ENCODE data around the gene ZNF823.

DNA sequence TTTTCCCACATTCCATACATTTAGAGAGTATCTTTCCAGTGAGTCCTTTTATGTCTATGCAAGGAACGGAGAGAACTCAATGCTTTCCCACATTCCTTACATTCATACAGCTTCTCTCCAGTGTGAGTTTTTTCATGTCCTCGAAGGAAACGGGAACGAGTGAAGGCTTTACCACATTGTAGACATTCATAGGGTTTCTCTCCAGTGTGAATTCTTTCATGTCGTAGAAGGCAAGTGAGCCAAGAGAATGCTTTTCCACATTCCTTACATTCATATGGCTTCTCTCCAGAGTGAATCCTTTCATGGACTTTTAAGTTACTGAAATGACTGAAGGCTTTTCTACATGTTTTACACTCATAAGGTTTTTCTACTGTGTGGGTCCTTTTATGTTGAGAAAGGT, 17.1 kb downstream of the ZNF823 start:
- TF ChIP-seq POLR2A (IDR thresholded peaks at IDR 0.05; ENCODE audit: low read depth, low read length): no peak
- TF ChIP-seq, protein P1, sequence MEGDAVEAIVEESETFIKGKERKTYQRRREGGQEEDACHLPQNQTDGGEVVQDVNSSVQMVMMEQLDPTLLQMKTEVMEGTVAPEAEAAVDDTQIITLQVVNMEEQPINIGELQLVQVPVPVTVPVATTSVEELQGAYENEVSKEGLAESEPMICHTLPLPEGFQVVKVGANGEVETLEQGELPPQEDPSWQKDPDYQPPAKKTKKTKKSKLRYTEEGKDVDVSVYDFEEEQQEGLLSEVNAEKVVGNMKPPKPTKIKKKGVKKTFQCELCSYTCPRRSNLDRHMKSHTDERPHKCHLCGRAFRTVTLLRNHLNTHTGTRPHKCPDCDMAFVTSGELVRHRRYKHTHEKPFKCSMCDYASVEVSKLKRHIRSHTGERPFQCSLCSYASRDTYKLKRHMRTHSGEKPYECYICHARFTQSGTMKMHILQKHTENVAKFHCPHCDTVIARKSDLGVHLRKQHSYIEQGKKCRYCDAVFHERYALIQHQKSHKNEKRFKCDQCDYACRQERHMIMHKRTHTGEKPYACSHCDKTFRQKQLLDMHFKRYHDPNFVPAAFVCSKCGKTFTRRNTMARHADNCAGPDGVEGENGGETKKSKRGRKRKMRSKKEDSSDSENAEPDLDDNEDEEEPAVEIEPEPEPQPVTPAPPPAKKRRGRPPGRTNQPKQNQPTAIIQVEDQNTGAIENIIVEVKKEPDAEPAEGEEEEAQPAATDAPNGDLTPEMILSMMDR (IDR thresholded peaks at IDR 0.05; ENCODE audit: extremely low read depth in 1 of 2, insufficient read depth in 1 of 2, low read depth in 1 of 2, low read length in 2 of 2): no peak
- no peak for TF ChIP-seq EZH2 (IDR thresholded peaks at IDR 0.05; ENCODE audit: borderline replicate concordance, low read depth, low read length, severe bottlenecking)
- TF ChIP-seq, protein P2, sequence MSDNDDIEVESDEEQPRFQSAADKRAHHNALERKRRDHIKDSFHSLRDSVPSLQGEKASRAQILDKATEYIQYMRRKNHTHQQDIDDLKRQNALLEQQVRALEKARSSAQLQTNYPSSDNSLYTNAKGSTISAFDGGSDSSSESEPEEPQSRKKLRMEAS (IDR thresholded peaks at IDR 0.05; ENCODE audit: insufficient read depth, insufficient read length): no peak
- TF ChIP-seq POLR2AphosphoS5 (IDR thresholded peaks at IDR 0.05; ENCODE audit: insufficient read depth, low read depth, low read length): no peak
- no peak for TF ChIP-seq JUN (IDR thresholded peaks at IDR 0.05; ENCODE audit: borderline replicate concordance, insufficient read depth, insufficient read length, low read depth)
- no peak for TF ChIP-seq FOS (IDR thresholded peaks at IDR 0.05; ENCODE audit: borderline replicate concordance, insufficient read depth, low read length)
- no peak for TF ChIP-seq MYC (IDR thresholded peaks at IDR 0.05; ENCODE audit: low read depth, low read length)
- no peak for TF ChIP-seq GATA2 (IDR thresholded peaks at IDR 0.05; ENCODE audit: insufficient read depth, insufficient read length, low read depth, low read length)

Data from endothelial cell of umbilical vein (primary cell).